Frontal cortex (tissue), 4 donors: ENCODE data around the gene SSR1. TPM values are rescaled to one million over a fixed set of nuclear protein-coding genes. Genes with fewer than 3 reads are reported as not detected.

Source experiments
- DNase-seq, 2 donors: peaks; one replicate each; pipeline ENCODE4 v3.0.0; 2012; ENCODE audit warnings: low spot score in 2 of 2
- FAIRE-seq: peaks from 2 replicates; lab custom pipeline; 2012; peaks lifted over from hg19 to GRCh38; lab: Jason Lieb, UNC
- total RNA-seq: library from RNA; depleted of rRNA; stranded (reverse); fragments of >200 nt; gene quantifications from one replicate; pipeline ENCODE4 v1.2.3, GENCODE V29; 2014
- donor health status: control.
- donor health status: control.
- donor health status: control.

SSR1 gene
- total RNA-seq, 1 donor from 2014 or later, result 40.4 TPM

DNA sequence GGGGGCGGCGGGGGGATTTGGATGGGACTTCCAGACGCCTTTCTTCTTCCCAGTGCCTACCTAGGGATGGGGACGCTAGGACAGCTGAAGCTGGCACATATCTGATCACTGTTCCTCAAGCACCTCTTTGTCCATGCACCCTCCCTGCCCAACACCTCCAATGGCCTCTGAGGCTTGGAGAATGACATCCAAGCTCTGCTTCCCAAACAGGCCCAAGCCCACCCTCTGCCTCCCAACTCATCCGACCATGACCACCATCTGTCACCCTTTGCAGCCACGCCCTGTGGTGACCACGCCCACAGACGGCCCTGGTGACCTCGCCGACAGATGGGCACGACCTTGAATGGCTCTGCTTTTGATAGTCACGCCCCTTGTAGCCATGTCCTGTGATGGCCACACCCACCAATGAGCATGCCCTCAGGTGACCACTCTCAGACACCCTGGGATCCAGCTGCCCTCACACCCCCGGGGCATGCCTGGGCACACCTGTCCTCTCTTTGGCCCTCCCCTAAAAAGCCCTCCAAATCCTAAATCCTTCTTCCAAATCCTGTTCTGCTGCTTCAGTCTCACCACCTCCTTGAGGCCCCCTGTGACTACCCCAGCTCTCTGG lies 51.0 kb downstream of the SSR1 start:
- FAIRE-seq (no peak), DNase-seq (no peak)

DNA sequence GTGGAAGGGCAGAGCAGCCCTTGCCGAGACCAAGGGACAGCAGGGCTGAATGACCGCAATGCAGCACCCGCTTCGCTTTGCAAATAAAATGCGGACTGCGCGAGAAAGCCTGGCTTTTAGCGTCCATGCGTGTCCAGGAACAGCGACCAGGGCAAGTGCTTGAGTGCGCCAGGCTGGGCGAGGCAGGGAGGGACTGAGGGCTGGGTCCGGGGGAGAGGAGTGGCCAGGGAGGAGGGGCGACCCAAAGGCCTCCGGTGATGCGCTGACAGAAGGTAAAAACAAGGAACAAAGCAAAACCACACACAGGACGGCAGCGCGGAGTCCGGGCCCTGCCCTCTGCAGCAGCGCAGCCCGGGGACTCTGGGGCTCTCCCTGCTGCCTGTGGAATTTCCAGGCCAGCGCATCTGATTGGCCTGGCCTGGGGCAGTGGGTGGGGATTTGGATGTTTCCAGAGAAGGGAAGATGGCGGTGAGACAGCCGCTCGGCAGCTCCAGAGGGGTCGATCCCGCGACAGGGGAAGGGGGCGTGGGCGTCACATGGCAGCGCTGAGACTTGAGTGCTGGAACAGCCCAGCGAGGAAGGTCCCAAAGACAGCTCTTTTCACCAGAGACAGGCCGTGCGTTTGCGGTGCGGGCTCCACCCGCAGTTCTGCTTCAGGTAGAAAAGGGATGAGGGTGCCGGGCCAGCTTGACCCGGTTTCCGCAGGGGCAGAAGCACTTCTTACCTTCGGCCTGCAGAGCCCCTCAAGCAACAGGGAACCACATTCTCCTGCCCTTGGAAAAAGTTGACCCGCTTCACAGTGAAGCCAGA lies 51.8 kb downstream of the SSR1 start:
- DNase-seq (peak; percentile 71 to 89), FAIRE-seq (no peak)

DNA sequence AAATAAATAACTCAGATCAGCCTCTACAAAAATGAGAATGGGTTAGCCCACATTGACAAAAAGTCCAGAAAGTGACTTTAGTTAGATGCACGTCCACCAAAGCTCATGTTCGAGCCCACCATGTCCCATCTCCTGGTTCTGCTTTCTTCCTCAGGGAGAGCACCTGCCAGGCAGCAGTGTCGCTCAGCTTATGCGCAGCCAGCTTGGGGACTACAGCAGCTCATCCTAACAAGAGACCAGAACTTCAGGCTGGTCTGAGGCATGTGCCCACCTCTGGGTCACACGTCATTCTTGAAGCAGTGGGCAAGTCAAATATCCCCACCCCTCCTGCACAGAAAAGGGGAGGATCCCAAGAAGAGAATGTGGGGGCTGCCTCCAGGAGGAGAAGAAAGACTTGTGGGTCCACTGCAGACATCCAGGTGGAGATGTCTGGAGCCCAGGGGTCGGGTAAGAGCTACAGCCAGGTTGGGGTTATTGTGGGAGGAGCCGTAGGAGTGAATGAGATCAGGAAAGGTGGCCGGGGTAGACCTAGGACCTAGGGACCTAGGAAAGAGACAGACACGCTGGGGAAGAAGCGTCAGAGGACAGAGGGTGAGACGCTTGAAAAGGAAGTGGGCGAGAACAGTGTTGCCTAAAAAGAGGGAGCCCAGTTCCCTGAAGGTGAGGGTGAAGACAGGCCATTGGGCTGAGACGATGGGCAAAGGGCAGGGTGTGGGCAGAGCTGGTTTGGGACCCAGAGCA lies 52.5 kb downstream of the SSR1 start:
- no peak for FAIRE-seq
- no peak for DNase-seq

DNA sequence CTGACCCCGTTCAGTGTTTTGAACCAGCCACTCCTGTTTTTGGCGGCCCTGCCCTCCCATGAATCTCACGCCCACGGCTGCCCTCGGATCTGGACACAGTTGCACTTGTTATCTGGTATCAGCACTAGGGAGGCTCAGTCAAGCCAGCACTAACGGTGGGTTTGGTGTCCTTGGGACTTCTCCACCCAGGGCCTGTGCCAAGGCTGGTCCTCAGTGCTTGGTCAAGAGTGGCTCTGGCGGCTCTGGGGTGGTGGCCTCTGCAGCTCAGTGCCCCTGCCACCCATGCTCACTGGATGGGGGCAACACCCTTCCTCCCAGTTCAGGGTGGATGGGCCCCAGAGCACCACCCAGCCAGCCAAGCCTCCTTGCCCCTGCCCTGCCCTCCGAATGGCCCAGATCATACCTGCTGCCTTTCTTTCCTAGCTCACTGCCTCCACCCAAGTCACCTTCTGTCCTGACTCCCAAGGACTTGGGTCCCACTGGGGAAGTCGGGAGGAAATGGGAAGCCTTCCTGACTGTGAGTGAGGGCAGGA lies 54.7 kb downstream of the SSR1 start:
- FAIRE-seq (no peak), DNase-seq (no peak)

DNA sequence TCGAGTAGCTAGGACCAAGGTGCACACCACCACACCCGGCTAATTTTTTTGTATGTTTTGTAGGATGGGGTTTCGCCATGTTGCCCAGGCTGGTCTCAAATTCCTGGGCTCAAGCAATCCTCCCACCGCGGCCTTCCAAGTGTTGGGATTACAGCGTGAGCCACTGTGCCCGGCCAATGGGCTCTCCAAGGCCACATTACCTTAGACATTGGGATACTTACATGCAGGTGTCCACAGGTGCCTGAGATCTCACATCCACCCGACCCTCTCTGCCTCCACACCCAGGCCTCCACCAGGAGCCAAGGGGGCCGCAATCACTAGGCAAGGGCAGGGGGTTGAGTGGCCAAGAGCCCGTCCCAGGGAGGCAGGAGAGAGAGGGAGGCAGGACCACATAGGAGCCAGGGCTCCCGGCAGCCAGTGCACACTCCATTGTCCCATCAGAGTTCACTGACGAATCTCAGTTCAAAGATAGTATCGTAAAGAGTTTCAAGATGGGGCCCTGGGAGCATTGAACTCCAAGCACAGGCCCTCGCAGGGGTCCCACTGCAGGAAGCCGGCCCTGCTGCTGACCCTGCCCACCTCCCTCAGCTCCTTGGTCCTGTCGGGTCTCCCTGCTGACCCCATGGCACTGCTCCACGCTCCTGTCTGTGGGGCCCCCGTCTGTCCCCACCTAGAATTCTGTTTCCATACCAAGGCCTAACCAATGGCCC lies 55.3 kb downstream of the SSR1 start:
- FAIRE-seq (no peak), DNase-seq (no peak)

DNA sequence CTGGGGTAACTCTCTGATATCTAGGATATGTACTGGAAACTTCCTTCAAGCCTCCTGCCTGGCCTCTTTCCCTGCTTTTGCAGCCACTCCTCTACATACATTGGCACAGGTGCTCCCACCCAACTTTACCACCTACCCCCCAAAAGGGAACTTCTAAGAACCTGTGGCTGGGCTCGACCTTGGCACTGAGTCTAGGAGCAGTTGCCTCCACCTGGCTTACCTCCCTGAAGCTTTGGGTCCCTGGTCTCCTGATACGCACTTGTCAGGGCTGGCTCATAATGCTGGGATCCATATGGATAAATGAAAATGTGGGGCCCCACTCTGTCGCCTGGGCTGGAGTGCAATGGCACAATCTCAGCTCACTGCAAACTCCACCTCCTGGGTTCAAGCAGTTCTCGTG lies 56.2 kb downstream of the SSR1 start:
- DNase-seq, result no peak
- no peak for FAIRE-seq

DNA sequence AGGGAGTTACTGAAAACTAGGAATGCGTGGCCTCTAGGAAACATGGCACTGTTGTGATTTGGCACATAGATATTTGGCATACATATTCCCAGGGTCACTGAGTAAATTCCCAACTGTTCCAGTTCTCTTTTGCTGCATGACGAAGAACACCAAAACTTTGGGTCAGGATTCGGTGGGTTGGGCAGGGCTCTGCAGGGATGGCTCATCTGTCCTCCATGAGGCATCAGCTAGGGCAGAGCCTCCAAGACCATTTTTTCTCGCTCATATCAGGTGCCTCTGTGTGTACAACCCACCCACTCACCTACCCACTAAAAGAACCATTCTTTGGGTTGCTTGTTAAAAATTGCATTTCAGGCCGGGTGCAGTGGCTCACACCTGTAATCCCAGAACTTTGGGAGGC lies 57.1 kb downstream of the SSR1 start:
- no peak for FAIRE-seq
- no peak for DNase-seq

DNA sequence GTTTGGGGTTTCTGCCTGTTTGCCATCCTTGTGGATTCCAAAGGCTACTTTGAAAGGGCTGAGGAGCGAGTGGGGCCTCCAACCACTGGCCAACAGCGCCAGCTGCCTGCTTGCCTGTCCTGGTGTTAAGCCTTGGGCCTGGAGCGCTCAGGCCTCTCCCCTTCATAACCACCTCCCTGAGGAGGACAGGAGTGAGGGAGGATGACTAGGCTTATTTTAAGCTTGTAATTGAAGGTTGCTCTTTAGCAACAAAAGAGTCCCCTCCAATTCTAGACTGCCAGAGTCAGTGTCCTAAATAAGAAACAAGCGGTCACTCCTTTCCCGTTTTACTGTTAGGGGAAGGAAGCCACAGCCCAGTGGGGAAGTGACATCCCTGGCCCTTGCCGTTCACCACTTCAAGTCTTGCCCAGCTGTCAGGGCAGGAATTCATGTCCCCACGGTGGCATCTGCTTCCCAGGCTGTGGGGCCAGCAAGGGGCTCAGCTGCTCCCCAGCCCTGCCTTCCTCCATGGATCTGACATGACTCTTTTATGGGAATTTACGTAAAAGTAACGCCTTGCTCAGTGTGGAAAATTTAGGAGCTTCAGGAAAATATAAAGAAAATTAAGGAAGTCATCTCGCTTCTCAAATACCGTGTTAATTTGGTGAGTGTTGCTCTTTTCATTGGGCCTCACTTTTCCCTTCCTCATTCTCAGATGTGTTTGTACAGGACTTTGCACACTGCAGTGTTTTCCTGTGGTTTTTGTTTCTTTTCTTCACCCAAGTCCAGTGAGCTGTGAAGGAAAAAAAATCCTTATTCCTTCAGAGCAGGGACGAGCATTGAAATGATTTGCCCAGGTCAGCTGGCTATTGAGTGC lies 57.8 kb downstream of the SSR1 start:
- FAIRE-seq (no peak), DNase-seq (no peak)

DNA sequence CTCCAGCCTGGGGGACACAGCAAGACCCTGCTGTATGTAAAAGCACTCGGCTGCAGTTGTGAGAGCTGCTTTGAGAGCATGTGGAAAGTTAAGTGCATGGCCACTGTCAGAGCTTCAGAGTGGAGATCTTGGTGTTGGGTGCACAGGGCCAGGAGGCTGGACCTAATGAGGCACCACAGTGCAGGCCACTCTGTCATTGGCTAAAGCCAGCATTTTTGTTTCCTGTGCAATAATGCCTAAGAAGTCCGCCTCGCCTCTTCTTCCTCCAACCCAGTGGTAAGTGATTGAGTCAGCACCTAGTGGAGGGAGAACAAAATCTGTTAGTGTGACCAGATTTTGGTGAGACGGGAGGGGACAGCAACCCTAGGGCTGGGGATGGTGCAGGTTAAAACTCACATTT lies 60.6 kb downstream of the SSR1 start:
- DNase-seq (no peak), FAIRE-seq (no peak)

DNA sequence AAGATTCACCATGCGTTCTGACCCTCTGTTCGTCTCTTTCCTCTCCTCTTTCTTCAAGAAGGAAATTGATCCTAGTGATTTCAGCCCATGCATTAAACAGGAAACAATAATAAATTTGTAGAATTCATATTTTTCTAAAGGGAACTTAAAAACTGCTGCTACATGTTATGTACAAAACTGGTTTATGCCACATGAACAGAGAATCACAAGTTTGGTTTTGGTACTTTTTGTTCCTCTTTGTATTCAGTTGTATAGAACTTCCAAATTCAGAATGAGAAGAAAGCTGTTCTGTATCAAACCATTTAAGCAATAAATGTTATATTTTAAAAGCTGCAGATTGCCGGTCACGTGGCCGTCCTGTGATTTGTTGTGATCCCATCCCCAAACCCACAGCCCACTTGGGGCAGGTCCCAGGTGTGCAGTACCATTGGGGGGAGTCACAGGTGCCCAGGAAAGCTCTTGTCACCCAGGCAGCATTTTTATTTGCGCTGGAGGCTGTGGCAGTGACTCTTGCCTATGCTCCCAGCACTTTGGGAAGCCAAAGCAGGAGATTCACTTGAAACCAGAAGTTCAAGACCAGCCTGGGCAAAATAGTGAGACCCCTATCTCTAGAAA lies 61.2 kb downstream of the SSR1 start:
- FAIRE-seq, result no peak

DNA sequence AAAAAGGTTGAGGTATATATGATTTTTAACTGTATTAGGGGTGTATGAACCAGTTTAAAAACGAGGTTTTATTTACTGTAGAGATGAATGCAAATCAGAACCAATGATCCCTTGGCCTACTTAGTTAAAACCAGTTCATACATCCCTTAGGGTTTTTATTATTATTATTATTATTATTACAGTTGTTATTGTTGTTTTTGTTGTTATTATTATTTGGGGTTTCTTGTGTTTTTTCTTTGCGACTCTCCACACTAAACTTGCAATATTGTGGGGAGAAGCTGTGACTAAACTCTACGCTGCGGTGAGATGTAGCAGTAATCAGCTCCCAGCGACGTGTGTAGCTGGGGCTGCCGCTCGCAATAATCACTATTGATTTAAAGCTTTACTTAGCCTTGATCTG lies 62.2 kb downstream of the SSR1 start:
- no peak for FAIRE-seq
- DNase-seq, result no peak

More for the DNA sequence above, 61.2 kb downstream of the SSR1 start:
- DNase-seq, result no peak

DNA sequence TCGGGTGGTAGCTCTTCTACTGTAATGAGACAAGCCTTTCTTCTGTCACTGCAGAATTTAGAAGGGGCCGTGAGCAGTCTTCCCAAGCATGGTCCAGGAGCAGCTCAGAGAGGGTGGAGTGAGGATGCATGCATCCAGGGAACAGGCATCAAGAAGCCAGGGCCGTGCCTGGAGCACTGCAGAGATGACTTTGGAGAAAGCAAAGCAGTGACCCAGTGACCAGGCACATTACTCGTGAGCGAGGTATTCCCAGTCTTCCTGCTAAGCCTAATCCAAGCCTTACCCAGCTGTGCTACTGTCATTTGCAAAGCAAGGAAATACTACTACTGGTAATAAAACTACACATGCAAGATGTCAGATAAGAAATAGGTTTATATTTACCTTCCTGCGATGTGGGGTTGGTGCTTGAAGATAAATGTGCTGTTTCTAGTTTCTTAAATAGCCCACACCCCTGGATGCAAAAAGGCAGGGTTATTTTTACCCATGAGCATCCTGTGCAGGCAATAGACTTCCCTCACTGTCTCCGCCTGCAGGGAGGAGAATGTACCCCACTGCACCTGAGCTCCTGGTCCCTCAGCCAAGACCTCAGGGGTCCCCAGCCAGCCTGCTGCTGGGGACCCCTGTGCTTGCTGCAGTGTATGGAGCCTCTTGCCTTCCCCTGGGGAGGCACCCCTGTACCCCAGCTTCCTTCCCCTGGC lies 62.9 kb downstream of the SSR1 start:
- DNase-seq (no peak), FAIRE-seq (no peak)

DNA sequence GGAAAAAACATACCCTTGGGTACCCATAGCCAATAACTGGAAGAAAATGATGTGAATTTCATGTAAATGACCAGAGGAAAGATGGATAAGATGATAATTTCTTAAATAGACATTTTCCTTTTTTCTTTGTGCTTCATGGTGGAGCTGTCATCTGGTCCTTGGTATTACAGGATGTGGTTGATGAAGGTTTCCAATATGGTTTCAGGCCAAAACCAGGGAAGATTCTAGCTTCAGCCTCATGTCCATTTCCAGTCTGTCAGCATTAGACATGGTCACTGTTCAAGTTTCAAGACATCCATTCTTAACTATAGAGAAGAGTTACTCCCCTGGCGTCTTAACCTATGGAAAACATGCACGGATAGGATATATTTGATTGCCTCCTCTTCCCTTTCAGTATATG lies 63.6 kb downstream of the SSR1 start:
- FAIRE-seq (no peak), DNase-seq (no peak)

DNA sequence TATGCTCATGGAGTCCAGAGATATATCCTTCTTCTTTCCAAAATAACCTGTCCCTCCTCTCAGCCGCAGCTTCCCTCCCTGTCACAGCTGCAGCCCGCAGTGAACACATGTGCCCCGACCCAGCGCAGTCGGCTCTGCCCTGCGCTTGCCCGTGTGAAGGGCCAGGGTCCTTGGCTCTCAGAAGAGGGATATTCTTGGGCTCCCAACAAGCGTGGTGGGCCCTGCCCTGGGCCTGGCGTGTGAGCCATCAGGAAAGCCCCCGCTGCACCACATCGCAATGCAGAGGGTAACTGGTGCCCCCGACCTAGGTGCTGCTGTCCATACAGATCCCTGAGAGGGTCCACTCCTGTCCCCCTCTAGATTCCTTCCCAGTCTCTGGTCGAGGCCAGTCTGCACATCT lies 65.2 kb downstream of the SSR1 start:
- FAIRE-seq, result no peak
- no peak for DNase-seq

DNA sequence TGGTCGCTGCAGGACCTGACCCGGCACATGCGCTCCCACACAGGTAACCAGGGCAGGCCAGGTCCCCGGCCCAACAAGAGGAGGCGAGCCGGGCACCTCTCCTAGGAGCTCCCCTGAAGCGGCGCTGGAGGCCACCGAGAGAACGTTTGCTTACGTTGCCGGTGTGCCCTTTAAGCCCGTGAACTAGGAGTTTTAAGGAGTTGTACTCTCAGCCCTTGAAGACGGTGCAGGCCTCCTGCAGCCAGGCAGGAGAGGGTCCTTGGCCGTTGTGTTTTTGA lies 65.9 kb downstream of the SSR1 start:
- DNase-seq (no peak), FAIRE-seq (no peak)

DNA sequence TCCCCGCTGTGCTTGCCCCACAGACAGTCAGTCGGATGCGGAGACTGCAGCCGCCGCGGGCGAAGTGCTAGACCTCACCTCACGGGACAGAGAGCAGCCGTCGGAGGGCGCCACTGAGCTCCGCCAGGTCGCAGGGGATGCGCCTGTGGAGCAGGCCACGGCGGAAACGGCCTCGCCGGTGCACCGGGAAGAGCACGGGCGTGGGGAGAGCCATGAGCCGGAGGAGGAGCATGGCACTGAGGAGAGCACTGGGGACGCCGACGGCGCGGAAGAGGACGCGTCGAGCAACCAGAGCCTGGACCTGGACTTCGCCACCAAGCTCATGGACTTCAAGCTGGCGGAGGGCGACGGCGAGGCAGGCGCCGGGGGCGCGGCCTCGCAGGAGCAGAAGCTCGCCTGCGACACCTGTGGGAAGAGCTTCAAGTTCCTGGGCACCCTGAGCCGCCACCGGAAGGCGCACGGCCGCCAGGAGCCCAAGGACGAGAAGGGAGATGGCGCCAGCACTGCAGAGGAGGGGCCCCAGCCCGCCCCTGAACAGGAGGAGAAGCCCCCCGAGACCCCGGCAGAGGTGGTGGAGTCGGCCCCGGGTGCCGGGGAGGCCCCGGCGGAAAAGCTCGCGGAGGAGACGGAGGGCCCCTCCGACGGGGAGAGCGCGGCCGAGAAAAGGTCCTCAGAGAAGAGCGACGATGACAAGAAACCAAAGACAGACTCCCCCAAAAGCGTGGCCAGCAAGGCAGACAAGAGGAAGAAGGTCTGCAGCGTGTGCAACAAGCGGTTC lies 66.4 kb downstream of the SSR1 start:
- no peak for FAIRE-seq
- DNase-seq, result no peak

DNA sequence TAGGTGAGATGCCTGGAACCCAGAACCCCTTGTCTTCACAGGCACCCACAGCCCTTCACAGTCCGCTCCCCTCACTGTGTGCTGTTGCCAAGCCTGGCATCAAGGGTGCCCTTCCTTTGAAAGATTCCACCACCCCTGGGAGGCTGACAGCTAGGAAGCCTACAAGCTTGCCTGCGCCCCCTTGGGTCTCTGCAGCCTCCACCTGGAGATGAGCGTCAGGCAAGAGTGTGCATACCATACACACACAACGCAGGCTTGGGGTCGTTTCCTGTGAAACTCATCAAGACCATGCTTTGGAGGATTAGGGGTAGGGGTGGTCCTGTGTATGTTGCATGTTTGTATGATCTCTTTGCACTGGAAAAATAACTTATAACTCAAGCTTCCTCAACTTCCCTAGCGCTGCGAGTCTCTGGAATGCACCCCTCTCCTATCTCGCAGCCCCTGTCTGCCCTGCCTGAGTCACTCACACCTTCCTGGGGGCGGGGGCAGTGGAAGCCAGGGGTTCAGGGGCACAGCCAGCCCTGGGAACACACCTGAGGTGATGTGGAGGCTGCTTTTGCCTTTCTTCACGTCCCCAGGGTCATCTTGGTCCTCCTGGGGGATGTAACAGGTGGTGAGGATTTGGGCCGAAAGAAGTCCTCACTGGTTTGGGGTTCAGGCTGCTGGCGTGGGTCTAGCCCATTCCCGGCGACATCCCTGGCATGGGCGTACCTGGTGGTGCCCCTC lies 67.2 kb downstream of the SSR1 start:
- FAIRE-seq (no peak), DNase-seq (no peak)
